Gastrocnemius medialis (tissue), 4 donors: Measurements from ENCODE around the gene CNTN4.
"Not testable (repeated sequence)": the region's sequence is repeated elsewhere in the genome, so short reads cannot be mapped to it uniquely, and the experiment has no call there.

Source experiments
- CTCF ChIP-seq, 5 experiments: fragments of 450-650 bp in 3 of 5; fragments of 200-600 bp in 2 of 5; sonication (generic) in 2 of 5; IDR thresholded peaks in 4 of 5; conservative IDR thresholded peaks in 1 of 5; 1 replicate in 4 of 5; 2 replicates in 1 of 5; pipeline ENCODE4 v1.5.1; 2016 to 2019; ENCODE audit warnings: antibody characterized with exemption in 5 of 5, mild to moderate bottlenecking in 3 of 5, moderate library complexity in 3 of 5
- POLR2A ChIP-seq, 2 donors: fragments of 450-650 bp; IDR thresholded peaks; one replicate each; pipeline ENCODE4 v1.6.1; 2017; ENCODE audit warnings: antibody characterized with exemption in 2 of 2, mild to moderate bottlenecking in 2 of 2, moderate library complexity in 2 of 2

DNA sequence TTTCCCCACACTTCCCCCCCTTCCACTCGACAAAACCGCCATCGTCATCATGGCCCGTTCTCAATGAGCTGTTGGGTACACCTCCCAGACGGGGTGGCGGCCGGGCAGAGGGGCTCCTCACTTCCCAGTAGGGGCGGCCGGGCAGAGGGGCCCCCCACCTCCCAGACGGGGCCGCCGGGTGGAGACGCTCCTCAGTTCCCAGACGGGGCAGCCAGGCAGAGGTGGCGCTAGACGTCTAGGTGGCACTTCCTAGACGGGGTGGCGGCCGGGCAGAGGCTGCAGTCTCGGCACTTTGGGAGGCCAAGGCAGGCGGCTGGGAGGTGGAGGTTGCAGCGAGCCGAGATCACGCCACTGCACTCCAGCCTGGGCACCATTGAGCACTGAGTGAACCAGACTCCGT lies 818.0 kb downstream of the CNTN4 start:
- TF ChIP-seq POLR2A (IDR thresholded peaks at IDR 0.05); CTCF (IDR thresholded peaks at IDR 0.05 in 4 of 5, conservative IDR thresholded peaks at IDR 0.05 in 1 of 5): not testable (repeated sequence)
